Measurements from ENCODE around the gene SPTLC3. TPM values are rescaled to one million over a fixed set of nuclear protein-coding genes. Genes with fewer than 3 reads are reported as not detected.

The SPTLC3 gene
- total and polyA plus RNA-seq, 2 of the 13 experiments (the other 11 are each of a cell fraction or from before 2014, with no cell fraction given) = 20.5 to 95.6 TPM

GRCh38 chr20:13089950-13090469 is 81.2 kb downstream of the SPTLC3 start (continued):
- 0 out of 2 replicates have a peak, but pooled peaks have one; percentile 20 for TF ChIP-seq PHF8 (CRISPR knock-in tag; IDR thresholded peaks at IDR 0.05)
- no peak for TF ChIP-seq ZNF501 (CRISPR knock-in tag; IDR thresholded peaks at IDR 0.05)
- TF ChIP-seq ELF3 (CRISPR knock-in tag; IDR thresholded peaks at IDR 0.05) = peak; percentile 93
- no peak for TF ChIP-seq PRDM4 (CRISPR knock-in tag; IDR thresholded peaks at IDR 0.05; ENCODE audit: borderline replicate concordance)
- no peak for TF ChIP-seq EED (CRISPR knock-in tag; IDR thresholded peaks at IDR 0.05)
- TF ChIP-seq SAFB2 (CRISPR knock-in tag; IDR thresholded peaks at IDR 0.05; ENCODE audit: borderline replicate concordance, low read depth) = no peak
- no peak; the same call in 1 of the 2 replicates for TF ChIP-seq MTA1 (CRISPR knock-in tag; IDR thresholded peaks at IDR 0.05; ENCODE audit: borderline replicate concordance)
- no peak for TF ChIP-seq KIAA2018 (CRISPR knock-in tag; IDR thresholded peaks at IDR 0.05; ENCODE audit: borderline replicate concordance)
- peak; percentile 22; the same call in 1 of the 2 replicates for TF ChIP-seq RAD21 (CRISPR knock-in tag; IDR thresholded peaks at IDR 0.05)
- TF ChIP-seq THAP11 (CRISPR knock-in tag; IDR thresholded peaks at IDR 0.05) = peak; percentile 77
- TF ChIP-seq SNAPC2 (CRISPR knock-in tag; IDR thresholded peaks at IDR 0.05) = no peak
- TF ChIP-seq ONECUT2 (CRISPR knock-in tag; IDR thresholded peaks at IDR 0.05) = peak; percentile 73
- TF ChIP-seq U2AF1 (optimal IDR thresholded peaks at IDR 0.05; ENCODE audit: low read depth, low read length) = no peak
- peak; percentile 99 for TF ChIP-seq FOXJ3 (CRISPR knock-in tag; IDR thresholded peaks at IDR 0.05; ENCODE audit: borderline replicate concordance)
- TF ChIP-seq ZNF598 (CRISPR knock-in tag; IDR thresholded peaks at IDR 0.05; ENCODE audit: borderline replicate concordance) = no peak
- TF ChIP-seq KLF16 (CRISPR knock-in tag; IDR thresholded peaks at IDR 0.05) = peak in 1 of 2 experiments; percentile 80; a peak in 2 of 4 replicates
- no peak for TF ChIP-seq ZNF740 (CRISPR knock-in tag; IDR thresholded peaks at IDR 0.05)
- no peak; the same call in 1 of the 2 replicates for TF ChIP-seq RXRA (CRISPR knock-in tag; IDR thresholded peaks at IDR 0.05)
- TF ChIP-seq MYC (CRISPR knock-in tag; IDR thresholded peaks at IDR 0.05; ENCODE audit: borderline replicate concordance) = no peak
- TF ChIP-seq SOX6 (IDR thresholded peaks at IDR 0.05) = no peak
- peak; percentile 93 for TF ChIP-seq SOX6 (CRISPR knock-in tag; IDR thresholded peaks at IDR 0.05)
